Choroid plexus epithelial cell (primary cell): Measurements from ENCODE around the gene PAX2.

Experiments used
- DNase-seq: peaks from one replicate; pipeline ENCODE4 v3.0.0-alpha.2; 2010; ENCODE audit warnings: low read depth
- H3K4me3 ChIP-seq: 2 replicates; pipeline ENCODE4 v1.5.1; 2011; ENCODE audit warnings: low read depth, mild to moderate bottlenecking, control low read depth, low read length, moderate library complexity
- CTCF ChIP-seq: conservative IDR thresholded peaks from 2 replicates; pipeline ENCODE4 v1.5.1; 2011; ENCODE audit warnings: low read depth, mild to moderate bottlenecking, control low read depth, inconsistent platforms, low read length, moderate library complexity

PAX2 gene

GRCh38 chr10:100763043-100763747 is 17.8 kb downstream of the PAX2 start:
- no peak overlapping the region for H3K4me3 ChIP-seq
- no peak for DNase-seq
- no peak for TF ChIP-seq CTCF

- TF ChIP-seq CTCF = no peak
- DNase-seq = no peak
- no peak overlapping the region for H3K4me3 ChIP-seq
Measured at GRCh38 chr10:100766693-100767421, 21.5 kb downstream of the PAX2 start.

GRCh38 chr10:100767422-100767775 is 22.0 kb downstream of the PAX2 start:
- no peak overlapping the region for H3K4me3 ChIP-seq
- no peak for TF ChIP-seq CTCF
- no peak for DNase-seq

- TF ChIP-seq CTCF = no peak
- DNase-seq = no peak
- H3K4me3 ChIP-seq = no peak overlapping the region
Measured at GRCh38 chr10:100769481-100769880, 24.1 kb downstream of the PAX2 start.

- TF ChIP-seq CTCF = no peak
- DNase-seq = no peak
- no peak overlapping the region for H3K4me3 ChIP-seq
Measured at GRCh38 chr10:100773646-100774045, 28.3 kb downstream of the PAX2 start.

GRCh38 chr10:100774223-100774622 is 28.8 kb downstream of the PAX2 start:
- no peak for TF ChIP-seq CTCF
- DNase-seq = no peak
- H3K4me3 ChIP-seq = no peak overlapping the region

GRCh38 chr10:100774876-100775275 is 29.5 kb downstream of the PAX2 start:
- DNase-seq = no peak
- H3K4me3 ChIP-seq = no peak overlapping the region
- no peak for TF ChIP-seq CTCF
